A549 treated with DMSO at 1 μM for 4 hours (cell line): ENCODE data around the gene KCNJ3. TPM values are rescaled to one million over a fixed set of nuclear protein-coding genes. Genes with fewer than 3 reads are reported as not detected.

ENCODE experiments used
- total RNA-seq: library from RNA; stranded (reverse); fragments of 200-300 nt; extraction: Qiagen RNA extraction; gene quantifications from 5 replicates; pipeline ENCODE4 v1.2.3, GENCODE V29; 2022; ENCODE audit warnings: low read depth

The KCNJ3 gene, protein sequence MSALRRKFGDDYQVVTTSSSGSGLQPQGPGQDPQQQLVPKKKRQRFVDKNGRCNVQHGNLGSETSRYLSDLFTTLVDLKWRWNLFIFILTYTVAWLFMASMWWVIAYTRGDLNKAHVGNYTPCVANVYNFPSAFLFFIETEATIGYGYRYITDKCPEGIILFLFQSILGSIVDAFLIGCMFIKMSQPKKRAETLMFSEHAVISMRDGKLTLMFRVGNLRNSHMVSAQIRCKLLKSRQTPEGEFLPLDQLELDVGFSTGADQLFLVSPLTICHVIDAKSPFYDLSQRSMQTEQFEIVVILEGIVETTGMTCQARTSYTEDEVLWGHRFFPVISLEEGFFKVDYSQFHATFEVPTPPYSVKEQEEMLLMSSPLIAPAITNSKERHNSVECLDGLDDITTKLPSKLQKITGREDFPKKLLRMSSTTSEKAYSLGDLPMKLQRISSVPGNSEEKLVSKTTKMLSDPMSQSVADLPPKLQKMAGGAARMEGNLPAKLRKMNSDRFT
- total RNA-seq, result not detected in 5 replicates

DNA sequence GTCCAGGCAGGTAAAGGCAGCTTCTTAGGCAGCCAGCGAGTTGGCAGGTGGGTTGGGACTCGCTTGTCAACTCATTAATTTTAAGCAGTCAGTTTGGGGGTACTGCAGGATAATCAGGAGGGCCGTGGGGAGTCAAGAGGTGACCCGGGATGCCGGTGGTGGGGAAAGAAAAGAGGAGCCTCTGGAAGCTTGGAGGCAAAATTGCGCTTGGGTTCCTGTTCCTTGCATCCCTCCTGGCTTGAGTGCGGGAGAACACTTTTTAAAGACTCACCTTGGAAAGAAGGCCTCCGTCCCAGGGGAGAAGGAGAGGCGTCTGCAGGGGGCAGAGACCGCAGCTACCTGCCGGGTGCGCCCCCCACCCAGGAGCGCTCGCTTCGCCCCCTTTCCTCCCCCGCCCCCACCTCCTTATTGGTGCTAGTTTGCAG, at the start of gene KCNJ3:
Gene KCNJ3, plus strand, starts transcription at position 400 of the 425 bp plus-strand sequence. CDS start 81 bp downstream, outside the sequence.

